Neural cell (in vitro differentiated cells): ENCODE results near the gene SWAP70. TPM values are rescaled to one million over a fixed set of nuclear protein-coding genes. Genes with fewer than 3 reads are reported as not detected.

Experiments used
- H2AFZ ChIP-seq: fragments of 200-600, 300-800 bp; sonication (generic), shearing (Covaris generic); 2 replicates; pipeline ENCODE4 v1.6.0; 2014; ENCODE audit warnings: low read depth, mild to moderate bottlenecking, antibody characterized with exemption, low read length, moderate library complexity
- H3F3A ChIP-seq: fragments of 200-600 bp; shearing (Covaris generic); 2 replicates; pipeline ENCODE4 v1.6.1; 2016; ENCODE audit warnings: mild to moderate bottlenecking, moderate library complexity, mixed read lengths, antibody characterized with exemption, low read length; ENCODE audit not compliant: insufficient read depth, poor library complexity, severe bottlenecking
- H3K27ac ChIP-seq: fragments of 200-600, 300-800 bp; sonication (generic), shearing (Covaris generic); 2 replicates; pipeline ENCODE4 v1.5.1; 2014; ENCODE audit warnings: mild to moderate bottlenecking, low read length, moderate library complexity
- H3K27me3 ChIP-seq: fragments of 300-800, 200-600 bp; sonication (generic), shearing (Covaris generic); 2 replicates; pipeline ENCODE4 v1.6.0; 2014; ENCODE audit warnings: mild to moderate bottlenecking, low read depth, low read length, moderate library complexity; ENCODE audit not compliant: insufficient read depth
- H3K36me3 ChIP-seq: fragments of 300-800, 200-600 bp; sonication (generic), shearing (Covaris generic); 2 replicates; pipeline ENCODE4 v1.5.1; 2014; ENCODE audit warnings: mild to moderate bottlenecking, antibody characterized with exemption, low read length, moderate library complexity; ENCODE audit not compliant: insufficient read depth
- H3K4me2 ChIP-seq: fragments of 300-800, 200-600 bp; sonication (generic), shearing (Covaris generic); 2 replicates; pipeline ENCODE4 v1.6.0; 2014; ENCODE audit warnings: mild to moderate bottlenecking, low read length
- H3K4me3 ChIP-seq: fragments of 300-800, 200-600 bp; sonication (generic), shearing (Covaris generic); 2 replicates; pipeline ENCODE4 v1.5.1; 2014; ENCODE audit warnings: mild to moderate bottlenecking, low read length, moderate library complexity
- H3K79me2 ChIP-seq: fragments of 200-600 bp; shearing (Covaris generic); replicated peaks from 2 replicates; pipeline ENCODE4 v1.6.0; 2014; ENCODE audit warnings: mild to moderate bottlenecking, low read length, moderate library complexity; ENCODE audit not compliant: insufficient read depth
- H3K9ac ChIP-seq: fragments of 300-800, 200-600 bp; sonication (generic), shearing (Covaris generic); 2 replicates; pipeline ENCODE4 v1.6.1; 2016; ENCODE audit warnings: mild to moderate bottlenecking, low read length, mixed read lengths
- H3K9me2 ChIP-seq: fragments of 200-600 bp; shearing (Covaris generic); 2 replicates; pipeline ENCODE4 v1.6.1; 2016; ENCODE audit warnings: mild to moderate bottlenecking, low read length, mixed read lengths; ENCODE audit not compliant: insufficient read depth
- H3K9me3 ChIP-seq: fragments of 200-600, 300-800 bp; sonication (generic), shearing (Covaris generic); 2 replicates; pipeline ENCODE4 v1.6.1; 2016; ENCODE audit warnings: mild to moderate bottlenecking, mixed run types, low read length, moderate library complexity, mixed read lengths
- H4K20me1 ChIP-seq: fragments of 200-600 bp; shearing (Covaris generic); 2 replicates; pipeline ENCODE4 v1.6.1; 2016; ENCODE audit warnings: mild to moderate bottlenecking, mixed run types; ENCODE audit not compliant: insufficient read depth
- EP300 ChIP-seq: fragments of 450-650 bp; conservative IDR thresholded peaks from 2 replicates; pipeline ENCODE4 v1.6.1; 2014; ENCODE audit warnings: antibody characterized with exemption, mild to moderate bottlenecking, moderate library complexity; ENCODE audit not compliant: poor library complexity, severe bottlenecking
- EZH2 ChIP-seq: fragments of 200-600, 300-800 bp; shearing (Covaris generic), sonication (generic); IDR thresholded peaks from 2 replicates; pipeline ENCODE4 v1.6.1; 2014; ENCODE audit warnings: antibody characterized with exemption, low read length, borderline replicate concordance, mild to moderate bottlenecking; ENCODE audit not compliant: insufficient read depth, poor library complexity, severe bottlenecking
- MXI1 ChIP-seq: fragments of 450-650 bp; conservative IDR thresholded peaks from 2 replicates; pipeline ENCODE4 v1.6.1; 2014; ENCODE audit warnings: antibody characterized with exemption, mild to moderate bottlenecking; ENCODE audit not compliant: poor library complexity, severe bottlenecking
- POLR2AphosphoS5 ChIP-seq: IDR thresholded peaks from 2 replicates; pipeline ENCODE4 v1.6.1; 2012
- RAD21 ChIP-seq: fragments of 450-650 bp; conservative IDR thresholded peaks from 2 replicates; pipeline ENCODE4 v1.6.1; 2014; ENCODE audit warnings: antibody characterized with exemption, mild to moderate bottlenecking, moderate library complexity
- SMC3 ChIP-seq: fragments of 450-650 bp; conservative IDR thresholded peaks from 2 replicates; pipeline ENCODE4 v1.6.1; 2014; ENCODE audit warnings: antibody characterized with exemption, mild to moderate bottlenecking, moderate library complexity; ENCODE audit not compliant: poor library complexity
- TAF1 ChIP-seq: IDR thresholded peaks from 2 replicates; pipeline ENCODE4 v1.6.1; 2012; ENCODE audit warnings: low read depth
- polyA plus RNA-seq: library from polyadenylated mRNA; depleted of rRNA; stranded (reverse); fragments of >200 nt; gene quantifications from 2 replicates; pipeline ENCODE4 v1.2.3, GENCODE V29; 2014
- TF ChIP-seq, protein P1 (sequence below): IDR thresholded peaks from 2 replicates; pipeline ENCODE4 v1.6.1; 2012; ENCODE audit warnings: borderline replicate concordance
- TF ChIP-seq, protein P2 (sequence below): fragments of 450-650 bp; IDR thresholded peaks from 2 replicates; pipeline ENCODE4 v1.5.1; 2014; ENCODE audit warnings: antibody characterized with exemption, mild to moderate bottlenecking, moderate library complexity; ENCODE audit not compliant: poor library complexity, severe bottlenecking

SWAP70 gene
- polyA plus RNA-seq, 1 donor from 2014 or later = 1.4 TPM

DNA sequence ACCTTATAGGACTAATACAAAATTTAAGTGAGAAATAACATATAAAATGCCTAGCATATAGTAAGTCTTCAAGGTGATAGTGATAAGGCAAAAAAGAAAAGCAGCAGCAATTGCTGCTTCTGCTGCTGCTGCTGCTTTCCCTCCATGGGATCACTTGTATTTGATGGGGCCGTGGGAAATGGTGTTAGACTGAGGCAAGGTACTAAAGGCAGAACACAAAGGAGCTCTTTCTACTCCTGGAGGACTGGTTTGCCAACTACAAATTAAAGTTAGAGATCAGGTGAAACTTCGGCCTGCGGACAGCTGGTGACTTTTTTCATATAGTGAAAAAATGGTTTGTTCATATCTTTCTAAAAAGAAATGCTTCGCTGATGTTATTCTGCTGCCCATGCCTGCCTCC lies 46.3 kb downstream of the SWAP70 start:
- no peaks in the 10 kb centered on the region for H3F3A ChIP-seq
- no peak overlapping the region for H3K4me3 ChIP-seq
- no peaks in the 10 kb centered on the region for H4K20me1 ChIP-seq
- no peak overlapping the region for H3K9ac ChIP-seq
- H3K27ac ChIP-seq = no peak overlapping the region
- no peaks in the 10 kb centered on the region for H3K9me3 ChIP-seq
- H3K27me3 ChIP-seq = no peaks in the 10 kb centered on the region
- no peak overlapping the region for H3K4me2 ChIP-seq
- no peaks in the 10 kb centered on the region for H3K79me2 ChIP-seq
- no peaks in the 10 kb centered on the region for H3K9me2 ChIP-seq
- H2AFZ ChIP-seq = no peak overlapping the region
- H3K36me3 ChIP-seq = no peaks in the 10 kb centered on the region
- TF ChIP-seq, protein P1, sequence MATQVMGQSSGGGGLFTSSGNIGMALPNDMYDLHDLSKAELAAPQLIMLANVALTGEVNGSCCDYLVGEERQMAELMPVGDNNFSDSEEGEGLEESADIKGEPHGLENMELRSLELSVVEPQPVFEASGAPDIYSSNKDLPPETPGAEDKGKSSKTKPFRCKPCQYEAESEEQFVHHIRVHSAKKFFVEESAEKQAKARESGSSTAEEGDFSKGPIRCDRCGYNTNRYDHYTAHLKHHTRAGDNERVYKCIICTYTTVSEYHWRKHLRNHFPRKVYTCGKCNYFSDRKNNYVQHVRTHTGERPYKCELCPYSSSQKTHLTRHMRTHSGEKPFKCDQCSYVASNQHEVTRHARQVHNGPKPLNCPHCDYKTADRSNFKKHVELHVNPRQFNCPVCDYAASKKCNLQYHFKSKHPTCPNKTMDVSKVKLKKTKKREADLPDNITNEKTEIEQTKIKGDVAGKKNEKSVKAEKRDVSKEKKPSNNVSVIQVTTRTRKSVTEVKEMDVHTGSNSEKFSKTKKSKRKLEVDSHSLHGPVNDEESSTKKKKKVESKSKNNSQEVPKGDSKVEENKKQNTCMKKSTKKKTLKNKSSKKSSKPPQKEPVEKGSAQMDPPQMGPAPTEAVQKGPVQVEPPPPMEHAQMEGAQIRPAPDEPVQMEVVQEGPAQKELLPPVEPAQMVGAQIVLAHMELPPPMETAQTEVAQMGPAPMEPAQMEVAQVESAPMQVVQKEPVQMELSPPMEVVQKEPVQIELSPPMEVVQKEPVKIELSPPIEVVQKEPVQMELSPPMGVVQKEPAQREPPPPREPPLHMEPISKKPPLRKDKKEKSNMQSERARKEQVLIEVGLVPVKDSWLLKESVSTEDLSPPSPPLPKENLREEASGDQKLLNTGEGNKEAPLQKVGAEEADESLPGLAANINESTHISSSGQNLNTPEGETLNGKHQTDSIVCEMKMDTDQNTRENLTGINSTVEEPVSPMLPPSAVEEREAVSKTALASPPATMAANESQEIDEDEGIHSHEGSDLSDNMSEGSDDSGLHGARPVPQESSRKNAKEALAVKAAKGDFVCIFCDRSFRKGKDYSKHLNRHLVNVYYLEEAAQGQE = no peak
- TF ChIP-seq, protein P2, sequence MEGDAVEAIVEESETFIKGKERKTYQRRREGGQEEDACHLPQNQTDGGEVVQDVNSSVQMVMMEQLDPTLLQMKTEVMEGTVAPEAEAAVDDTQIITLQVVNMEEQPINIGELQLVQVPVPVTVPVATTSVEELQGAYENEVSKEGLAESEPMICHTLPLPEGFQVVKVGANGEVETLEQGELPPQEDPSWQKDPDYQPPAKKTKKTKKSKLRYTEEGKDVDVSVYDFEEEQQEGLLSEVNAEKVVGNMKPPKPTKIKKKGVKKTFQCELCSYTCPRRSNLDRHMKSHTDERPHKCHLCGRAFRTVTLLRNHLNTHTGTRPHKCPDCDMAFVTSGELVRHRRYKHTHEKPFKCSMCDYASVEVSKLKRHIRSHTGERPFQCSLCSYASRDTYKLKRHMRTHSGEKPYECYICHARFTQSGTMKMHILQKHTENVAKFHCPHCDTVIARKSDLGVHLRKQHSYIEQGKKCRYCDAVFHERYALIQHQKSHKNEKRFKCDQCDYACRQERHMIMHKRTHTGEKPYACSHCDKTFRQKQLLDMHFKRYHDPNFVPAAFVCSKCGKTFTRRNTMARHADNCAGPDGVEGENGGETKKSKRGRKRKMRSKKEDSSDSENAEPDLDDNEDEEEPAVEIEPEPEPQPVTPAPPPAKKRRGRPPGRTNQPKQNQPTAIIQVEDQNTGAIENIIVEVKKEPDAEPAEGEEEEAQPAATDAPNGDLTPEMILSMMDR = no peak
- no peak for TF ChIP-seq SMC3
- no peak for TF ChIP-seq MXI1
- TF ChIP-seq TAF1 = no peak
- TF ChIP-seq EZH2 = no peak
- TF ChIP-seq EP300 = no peak
- TF ChIP-seq RAD21 = no peak
- no peak for TF ChIP-seq POLR2AphosphoS5

DNA sequence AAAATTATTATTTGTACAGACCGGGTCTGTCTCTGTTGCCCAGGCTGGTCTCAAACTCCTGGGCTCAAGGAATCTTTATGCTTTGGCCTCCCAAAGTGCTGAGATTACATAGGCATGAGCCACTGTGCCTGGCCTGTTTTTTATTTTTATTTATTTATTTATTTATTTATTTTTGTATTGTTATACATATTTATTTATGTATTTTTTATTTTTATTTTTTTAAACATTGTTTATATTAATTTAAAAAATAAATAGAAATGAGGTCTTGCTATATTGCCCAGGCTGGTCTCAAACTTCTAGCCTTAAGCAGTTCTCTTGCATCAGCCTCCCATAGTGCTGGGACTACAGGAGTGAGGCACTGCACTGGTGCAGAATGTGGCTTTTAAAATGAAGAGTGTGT lies 47.0 kb downstream of the SWAP70 start:
- Histone ChIP-seq H4K20me1 (no peaks in the 10 kb centered on the region), H3K9ac (no peak overlapping the region), H2AFZ (no peak overlapping the region), H3K36me3 (no peaks in the 10 kb centered on the region), H3K27me3 (no peaks in the 10 kb centered on the region), H3K79me2 (no peaks in the 10 kb centered on the region), H3K9me2 (no peaks in the 10 kb centered on the region), H3K4me2 (no peak overlapping the region), H3F3A (no peaks in the 10 kb centered on the region), H3K4me3 (no peak overlapping the region), H3K27ac (no peak overlapping the region), H3K9me3 (no peaks in the 10 kb centered on the region)
- TF ChIP-seq EZH2 (no peak), SMC3 (no peak), MXI1 (no peak), POLR2AphosphoS5 (no peak), RAD21 (no peak), EP300 (no peak), TAF1 (no peak)
- TF ChIP-seq, protein P1 = no peak
- TF ChIP-seq, protein P2 = no peak
